IMR-90 (cell line): ENCODE results near the gene SNX11. TPM values are rescaled to one million over a fixed set of nuclear protein-coding genes. Genes with fewer than 3 reads are reported as not detected.

Experiments
- ATAC-seq: fragments of 200-7000 bp; cut with Tn5 transposase; 2 replicates; pipeline ENCODE4 v1.9.1; 2020; ENCODE audit warnings: low read depth, mild to moderate bottlenecking, moderate library complexity
- BruUV-seq: library from RNA; stranded (reverse); fragments of 400-500 nt; replicated peaks from 2 replicates; lab custom pipeline; 2021; lab: Mats Ljungman, UMichigan
- CTCF ChIA-PET: fragments of 300-600 bp; formaldehyde crosslinking; extraction: SDS; loops from one replicate; lab custom pipeline; 2021; ENCODE audit warnings: antibody characterized with exemption; lab: Yijun Ruan, JAX
- POLR2A ChIA-PET: fragments of 300-600 bp; sonication (Branson Sonifier 250); formaldehyde crosslinking; loops from one replicate; lab custom pipeline; 2022; ENCODE audit warnings: antibody characterized with exemption; ENCODE audit not compliant: unreplicated experiment; lab: Charles Lee
- DNase-seq: peaks from one replicate; pipeline ENCODE4 v3.0.0; 2013
- H2AFZ ChIP-seq: replicated peaks from 2 replicates; pipeline ENCODE3; 2013; ENCODE audit warnings: low read length, mild to moderate bottlenecking; ENCODE audit not compliant: poor library complexity
- H2AK5ac ChIP-seq: 2 replicates; pipeline ENCODE4 v1.6.1; 2013; ENCODE audit warnings: low read depth, low read length, inconsistent platforms
- H2AK9ac ChIP-seq: replicated peaks from 2 replicates; pipeline ENCODE3; 2013; ENCODE audit warnings: mild to moderate bottlenecking, low read depth, low read length, moderate library complexity; ENCODE audit not compliant: poor library complexity
- H2BK120ac ChIP-seq: 2 replicates; pipeline ENCODE4 v1.6.1; 2013; ENCODE audit warnings: low read depth, low read length, inconsistent platforms
- H2BK15ac ChIP-seq: 3 replicates; pipeline ENCODE4 v1.6.1; 2013; ENCODE audit warnings: low read depth, low read length, inconsistent platforms
- H2BK20ac ChIP-seq: 2 replicates; pipeline ENCODE4 v1.6.1; 2013; ENCODE audit warnings: low read depth, mild to moderate bottlenecking, inconsistent platforms, low read length, moderate library complexity
- H2BK5ac ChIP-seq: 2 replicates; pipeline ENCODE4 v1.6.1; 2013; ENCODE audit warnings: mild to moderate bottlenecking, low read depth, low read length, inconsistent platforms; ENCODE audit not compliant: poor library complexity, severe bottlenecking
- H3K14ac ChIP-seq: replicated peaks from 2 replicates; pipeline ENCODE4 v1.6.1; 2013; ENCODE audit warnings: low read depth, low read length, inconsistent platforms
- H3K18ac ChIP-seq: 2 replicates; pipeline ENCODE4 v1.6.1; 2013; ENCODE audit warnings: low read depth, low read length, control low read depth
- H3K23ac ChIP-seq: 2 replicates; pipeline ENCODE4 v1.6.1; 2013; ENCODE audit warnings: low read depth, low read length, inconsistent platforms
- H3K27ac ChIP-seq: 2 replicates; pipeline ENCODE4 v1.5.1; 2013; ENCODE audit warnings: mild to moderate bottlenecking, control low read depth, low read length; ENCODE audit not compliant: insufficient read depth
- H3K27me3 ChIP-seq: 2 replicates; pipeline ENCODE4 v1.6.1; 2013; ENCODE audit warnings: low read length; ENCODE audit not compliant: control insufficient read depth, insufficient read depth
- H3K36me3 ChIP-seq: 2 replicates; pipeline ENCODE4 v1.6.1; 2013; ENCODE audit warnings: low read length, mixed read lengths; ENCODE audit not compliant: control insufficient read depth, insufficient read depth
- H3K4ac ChIP-seq: 2 replicates; pipeline ENCODE4 v1.6.1; 2013; ENCODE audit warnings: low read depth, low read length, inconsistent platforms
- H3K4me1 ChIP-seq: 2 replicates; pipeline ENCODE4 v1.6.1; 2013; ENCODE audit warnings: low read length, mixed read lengths; ENCODE audit not compliant: control insufficient read depth, insufficient read depth
- H3K4me2 ChIP-seq: 2 replicates; pipeline ENCODE4 v1.6.1; 2013; ENCODE audit warnings: low read depth, mild to moderate bottlenecking, control low read depth, low read length, moderate library complexity
- H3K4me3 ChIP-seq: 2 replicates; pipeline ENCODE4 v1.5.1; 2013; ENCODE audit warnings: low read depth, mild to moderate bottlenecking, control low read depth, low read length, moderate library complexity; ENCODE audit not compliant: insufficient read depth
- H3K56ac ChIP-seq: 2 replicates; pipeline ENCODE4 v1.6.1; 2013; ENCODE audit warnings: low read length, inconsistent platforms; ENCODE audit not compliant: insufficient read depth; ENCODE audit errors: extremely low read depth
- H3K79me1 ChIP-seq, 2 experiments: 2 replicates each; pipeline ENCODE4 v1.6.1; 2013; ENCODE audit warnings: low read length in 2 of 2, inconsistent platforms in 1 of 2, low read depth in 1 of 2
- H3K9ac ChIP-seq: 2 replicates; pipeline ENCODE4 v1.6.1; 2013; ENCODE audit warnings: low read depth, low read length, control low read depth
- H3K9me1 ChIP-seq: 2 replicates; pipeline ENCODE4 v1.6.1; 2013; ENCODE audit warnings: low read length, inconsistent platforms; ENCODE audit not compliant: insufficient read depth
- H3K9me3 ChIP-seq: 2 replicates; pipeline ENCODE4 v1.6.1; 2013; ENCODE audit warnings: low read length; ENCODE audit not compliant: control insufficient read depth, insufficient read depth
- H4K20me1 ChIP-seq: 2 replicates; pipeline ENCODE4 v1.6.1; 2013; ENCODE audit warnings: low read length, inconsistent platforms; ENCODE audit not compliant: insufficient read depth
- H4K5ac ChIP-seq: 2 replicates; pipeline ENCODE4 v1.6.1; 2013; ENCODE audit warnings: mild to moderate bottlenecking, low read depth, low read length, control low read depth
- H4K8ac ChIP-seq, 2 experiments: 2 replicates each; pipeline ENCODE4 v1.6.1; 2013; ENCODE audit warnings: low read depth in 2 of 2, low read length in 2 of 2, control low read depth in 1 of 2, inconsistent platforms in 1 of 2
- H4K91ac ChIP-seq: 2 replicates; pipeline ENCODE4 v1.6.1; 2013; ENCODE audit warnings: low read depth, low read length, inconsistent platforms; ENCODE audit not compliant: insufficient read depth
- BHLHE40 ChIP-seq: fragments of 150-350 bp; IDR thresholded peaks from 2 replicates; pipeline ENCODE4 v1.6.1; 2016; ENCODE audit warnings: mild to moderate bottlenecking, low read depth, low read length
- CHD1 ChIP-seq: IDR thresholded peaks from 2 replicates; pipeline ENCODE4 v1.6.1; 2012; ENCODE audit warnings: low read depth, low read length, improper control_type of control experiment
- CTCF ChIP-seq: conservative IDR thresholded peaks from 2 replicates; pipeline ENCODE4 v1.5.1; 2012; ENCODE audit warnings: mild to moderate bottlenecking, low read depth, low read length, improper control_type of control experiment
- FOS ChIP-seq: fragments of 150-350 bp; IDR thresholded peaks from 2 replicates; pipeline ENCODE4 v1.6.1; 2016; ENCODE audit warnings: low read depth, low read length
- MAFK ChIP-seq: IDR thresholded peaks from 2 replicates; pipeline ENCODE4 v1.6.1; 2012; ENCODE audit warnings: low read depth, low read length, improper control_type of control experiment
- MAZ ChIP-seq: IDR thresholded peaks from 2 replicates; pipeline ENCODE4 v1.6.1; 2012; ENCODE audit warnings: low read depth, mild to moderate bottlenecking, low read length, improper control_type of control experiment, moderate library complexity, borderline replicate concordance
- MXI1 ChIP-seq: IDR thresholded peaks from 2 replicates; pipeline ENCODE4 v1.6.1; 2012; ENCODE audit warnings: low read depth, mild to moderate bottlenecking, low read length, moderate library complexity, borderline replicate concordance
- RAD21 ChIP-seq: IDR thresholded peaks from 2 replicates; pipeline ENCODE4 v1.6.1; 2012; ENCODE audit warnings: low read length, improper control_type of control experiment
- RCOR1 ChIP-seq: IDR thresholded peaks from 2 replicates; pipeline ENCODE4 v1.6.1; 2012; ENCODE audit warnings: mild to moderate bottlenecking, low read length, improper control_type of control experiment; ENCODE audit not compliant: insufficient replicate concordance
- RFX5 ChIP-seq: IDR thresholded peaks from 2 replicates; pipeline ENCODE4 v1.8.0; 2012; ENCODE audit warnings: low read depth, mild to moderate bottlenecking, low read length, moderate library complexity
- SMC3 ChIP-seq: fragments of 150-350 bp; IDR thresholded peaks from 2 replicates; pipeline ENCODE4 v1.6.1; 2016; ENCODE audit warnings: low read depth, mild to moderate bottlenecking, antibody characterized with exemption, low read length, moderate library complexity
- WGBS, 2 experiments: methylation state at CpG; one replicate each; pipeline versions ENCODE4 v1.1.5 to v1.1.7; 2013; ENCODE audit warnings: missing lambda C conversion rate in 2 of 2; ENCODE audit not compliant: insufficient read length in 1 of 2; ENCODE audit errors: extremely low coverage in 2 of 2; 5-methylcytosine and 5-hydroxymethylcytosine counted together
- dilution Hi-C: fragments of 300-500 bp; cut with HindIII; formaldehyde crosslinking; loops from one replicate; pipeline ENCODE4 v1.14.3; 2018; ENCODE audit warnings: low sequenced_read_pairs; ENCODE audit not compliant: unreplicated experiment
- in situ Hi-C: fragments of 300-500 bp; cut with MboI; formaldehyde crosslinking; loops from 3 replicates; pipeline ENCODE4 v1.14.3; 2019; ENCODE audit warnings: low sequenced_read_pairs, inconsistent platforms, mixed read lengths
- intact Hi-C: fragments of 100-400 bp; cut with micrococcal nuclease; formaldehyde crosslinking; loops from 2 replicates; pipeline ENCODE4 v1.10.0; 2022
- polyA plus RNA-seq, 3 experiments: library from polyadenylated mRNA; depleted of rRNA; stranded (reverse); fragments of >200 nt; gene quantifications; 2 replicates each; pipeline ENCODE4 v1.2.3, GENCODE V29; 2012; ENCODE audit warnings: low replicate concordance in 1 of 3
- total RNA-seq: library from RNA; depleted of rRNA; stranded (reverse); fragments of >200 nt; gene quantifications from 2 replicates; pipeline ENCODE4 v1.2.3, GENCODE V29; 2012
- TF ChIP-seq, protein P1 (sequence below): fragments of 150-350 bp; IDR thresholded peaks from 2 replicates; pipeline ENCODE4 v1.6.1; 2016; ENCODE audit warnings: low read depth, mild to moderate bottlenecking, low read length, moderate library complexity, borderline replicate concordance
- TF ChIP-seq, protein P2 (sequence below): fragments of 150-350 bp; IDR thresholded peaks from 2 replicates; pipeline ENCODE4 v1.6.1; 2017; ENCODE audit warnings: mild to moderate bottlenecking, antibody characterized with exemption, low read length, low read depth

Gene SNX11
- total and polyA plus RNA-seq, 2 of the 4 experiments (the other 2 are of a cell fraction) = 14.7 to 16.9 TPM

- Histone ChIP-seq H3K9me3 (no peaks in the 10 kb centered on the region), H2BK20ac (no peak overlapping the region), H3K18ac (no peak overlapping the region), H3K4ac (peak overlapping the region; percentile 16; the same call in 1 of the 2 replicates), H3K23ac (no peak overlapping the region), H3K14ac (no peak overlapping the region), H2BK5ac (no peak overlapping the region), H3K9me1 (peaks cover 23% of the 10 kb centered on the region), H4K91ac (no peak overlapping the region), H3K56ac (no peak overlapping the region), H3K4me1 (peaks cover 22% of the 10 kb centered on the region), H3K27ac (no peak overlapping the region), H2AK9ac (peak overlapping the region; percentile 30), H4K8ac (no peak overlapping the region), H2AK5ac (no peak overlapping the region; the same call in 1 of the 2 replicates), H4K20me1 (peaks cover 26% of the 10 kb centered on the region), H3K36me3 (peaks cover 65% of the 10 kb centered on the region), H3K9ac (no peak overlapping the region), H2BK15ac (no peak overlapping the region), H3K79me1 (peaks cover 34 to 86% of the 10 kb centered on the region in 2 experiments), H3K4me2 (no peak overlapping the region), H3K4me3 (no peak overlapping the region), H2AFZ (no peak overlapping the region), H3K27me3 (no peaks in the 10 kb centered on the region), H4K5ac (no peak overlapping the region), H2BK120ac (no peak overlapping the region)
- dilution Hi-C loops = no loop called here
- WGBS, 2 experiments = 100% methylated on average over 4 of the region's 11 CpGs; no CpG with 5 or more reads in 1 of the 2 experiments
- POLR2A ChIA-PET = interaction anchor here (0.6 kb wide), 1 partner anchor 28 kb away, joined by 4 read pairs; no protein-coding TSS in a partner anchor
- in situ Hi-C loops = no loop called here
- intact Hi-C loops = no loop called here
- BruUV-seq = no TSS peak
- DNase-seq (no peak), ATAC-seq (no peak)
- TF ChIP-seq MXI1 = no peak
- TF ChIP-seq BHLHE40 = no peak
- no peak for TF ChIP-seq FOS
- TF ChIP-seq, protein P1, sequence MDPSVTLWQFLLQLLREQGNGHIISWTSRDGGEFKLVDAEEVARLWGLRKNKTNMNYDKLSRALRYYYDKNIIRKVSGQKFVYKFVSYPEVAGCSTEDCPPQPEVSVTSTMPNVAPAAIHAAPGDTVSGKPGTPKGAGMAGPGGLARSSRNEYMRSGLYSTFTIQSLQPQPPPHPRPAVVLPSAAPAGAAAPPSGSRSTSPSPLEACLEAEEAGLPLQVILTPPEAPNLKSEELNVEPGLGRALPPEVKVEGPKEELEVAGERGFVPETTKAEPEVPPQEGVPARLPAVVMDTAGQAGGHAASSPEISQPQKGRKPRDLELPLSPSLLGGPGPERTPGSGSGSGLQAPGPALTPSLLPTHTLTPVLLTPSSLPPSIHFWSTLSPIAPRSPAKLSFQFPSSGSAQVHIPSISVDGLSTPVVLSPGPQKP = no peak
- TF ChIP-seq RCOR1 = no peak
- TF ChIP-seq MAZ = no peak
- TF ChIP-seq SMC3 = no peak
- TF ChIP-seq CHD1 = no peak
- no peak for TF ChIP-seq RFX5
- TF ChIP-seq MAFK = no peak
- TF ChIP-seq, protein P2, sequence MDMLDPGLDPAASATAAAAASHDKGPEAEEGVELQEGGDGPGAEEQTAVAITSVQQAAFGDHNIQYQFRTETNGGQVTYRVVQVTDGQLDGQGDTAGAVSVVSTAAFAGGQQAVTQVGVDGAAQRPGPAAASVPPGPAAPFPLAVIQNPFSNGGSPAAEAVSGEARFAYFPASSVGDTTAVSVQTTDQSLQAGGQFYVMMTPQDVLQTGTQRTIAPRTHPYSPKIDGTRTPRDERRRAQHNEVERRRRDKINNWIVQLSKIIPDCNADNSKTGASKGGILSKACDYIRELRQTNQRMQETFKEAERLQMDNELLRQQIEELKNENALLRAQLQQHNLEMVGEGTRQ = no peak
- TF ChIP-seq RAD21 = no peak
- TF ChIP-seq CTCF = no peak
- CTCF ChIA-PET = no interaction called here
Measured at GRCh38 chr17:48058393-48059124, 49.0 kb upstream of the SNX11 start.
